Activated CD4-positive, alpha-beta T cell treated with anti-CD3 and anti-CD28 coated beads, Interleukin-2, amount 50 U/mL, for 1 hour (primary cell): ENCODE results near the gene PDE7B.

Source experiments
- DNase-seq: peaks from one replicate; pipeline ENCODE4 v3.0.0-alpha.2; 2020

The PDE7B gene

GRCh38 chr6:136163260-136163659, 311.8 kb downstream of the PDE7B start:
- no peak for DNase-seq

- DNase-seq: no peak
These were observed 315.3 kb downstream of the PDE7B start for GRCh38 chr6:136166815-136167214.

GRCh38 chr6:136169394-136170148, 318.1 kb downstream of the PDE7B start:
- DNase-seq: no peak

GRCh38 chr6:136171231-136171630, 319.7 kb downstream of the PDE7B start:
- no peak for DNase-seq

GRCh38 chr6:136173519-136174507, 322.3 kb downstream of the PDE7B start:
- no peak for DNase-seq

GRCh38 chr6:136174510-136174909, 323.0 kb downstream of the PDE7B start:
- DNase-seq: no peak

- DNase-seq: no peak
These were observed 324.4 kb downstream of the PDE7B start for GRCh38 chr6:136175873-136176272.

GRCh38 chr6:136178749-136179148, 327.2 kb downstream of the PDE7B start:
- DNase-seq: no peak

GRCh38 chr6:136180704-136181511, 329.4 kb downstream of the PDE7B start:
- no peak for DNase-seq

GRCh38 chr6:136181512-136181833, 330.0 kb downstream of the PDE7B start:
- no peak for DNase-seq

- no peak for DNase-seq
These were observed 330.4 kb downstream of the PDE7B start for GRCh38 chr6:136181861-136182260.

- no peak for DNase-seq
These were observed 333.2 kb downstream of the PDE7B start for GRCh38 chr6:136184738-136185137.

GRCh38 chr6:136186363-136186762, 334.9 kb downstream of the PDE7B start:
- DNase-seq: no peak

GRCh38 chr6:136188486-136188885, 337.0 kb downstream of the PDE7B start:
- DNase-seq: no peak

- no peak for DNase-seq
These were observed 337.6 kb downstream of the PDE7B start for GRCh38 chr6:136189104-136189503.

GRCh38 chr6:136191606-136192312, 340.3 kb downstream of the PDE7B start:
- no peak for DNase-seq

GRCh38 chr6:136192902-136193301, 341.4 kb downstream of the PDE7B start:
- no peak for DNase-seq

- DNase-seq: no peak
These were observed 350.2 kb downstream of the PDE7B start for GRCh38 chr6:136201732-136202131.

GRCh38 chr6:136208783-136209182, 357.3 kb downstream of the PDE7B start:
- no peak for DNase-seq

- DNase-seq: no peak
These were observed 358.0 kb downstream of the PDE7B start for GRCh38 chr6:136209496-136209895.

GRCh38 chr6:136210398-136211165, 359.1 kb downstream of the PDE7B start:
- no peak for DNase-seq

- no peak for DNase-seq
These were observed 361.1 kb downstream of the PDE7B start for GRCh38 chr6:136212608-136213007.
